Endothelial cell of umbilical vein (primary cell): ENCODE measurements around the gene MVP.

Experiments
- CTCF ChIP-seq, 2 donors: IDR thresholded peaks; 1 replicate in 1 of 2; 2 replicates in 1 of 2; pipeline ENCODE4 v1.5.1; 2011; ENCODE audit warnings: low read length in 2 of 2, mild to moderate bottlenecking in 2 of 2, moderate library complexity in 2 of 2, control low read depth in 1 of 2, inconsistent platforms in 1 of 2, low read depth in 1 of 2; ENCODE audit not compliant: insufficient read depth in 1 of 2; ENCODE audit errors: extremely low read depth in 1 of 2
- EZH2 ChIP-seq: IDR thresholded peaks from 2 replicates; pipeline ENCODE4 v1.6.1; 2012; ENCODE audit warnings: borderline replicate concordance, low read depth, mild to moderate bottlenecking, moderate library complexity, low read length, inconsistent platforms; ENCODE audit not compliant: severe bottlenecking
- FOS ChIP-seq: IDR thresholded peaks from 2 replicates; pipeline ENCODE4 v1.6.1; 2011; ENCODE audit warnings: mild to moderate bottlenecking, low read length, moderate library complexity, borderline replicate concordance; ENCODE audit not compliant: insufficient read depth
- GATA2 ChIP-seq: IDR thresholded peaks from 2 replicates; pipeline ENCODE4 v1.7.0; 2011; ENCODE audit warnings: low read depth, mild to moderate bottlenecking, moderate library complexity, mixed read lengths, low read length; ENCODE audit not compliant: insufficient read length, insufficient read depth
- JUN ChIP-seq: IDR thresholded peaks from 2 replicates; pipeline ENCODE4 v1.6.1; 2011; ENCODE audit warnings: borderline replicate concordance, low read depth; ENCODE audit not compliant: insufficient read length, insufficient read depth
- MYC ChIP-seq: IDR thresholded peaks from one replicate; pipeline ENCODE4 v1.6.1; 2011; ENCODE audit warnings: mild to moderate bottlenecking, low read depth, low read length
- POLR2A ChIP-seq: IDR thresholded peaks from 2 replicates; pipeline ENCODE4 v1.6.1; 2012; ENCODE audit warnings: low read depth, mild to moderate bottlenecking, control low read depth, low read length
- POLR2AphosphoS5 ChIP-seq: IDR thresholded peaks from 2 replicates; pipeline ENCODE4 v1.6.1; 2012; ENCODE audit warnings: low read depth, mild to moderate bottlenecking, control low read depth, low read length, moderate library complexity; ENCODE audit not compliant: insufficient read depth
- TF ChIP-seq, protein P1 (sequence below): IDR thresholded peaks from 2 replicates; pipeline ENCODE4 v1.6.1; 2011; ENCODE audit not compliant: insufficient read depth, insufficient read length

- TF ChIP-seq MYC (peak; percentile 19), CTCF (IDR thresholded peaks at IDR 0.05; ENCODE audit: extremely low read depth in 1 of 2, insufficient read depth in 1 of 2, low read depth in 1 of 2, low read length in 2 of 2) (peak in 1 of 2 donors; percentile 21), POLR2AphosphoS5 (no peak), POLR2A (peak; percentile 39), JUN (no peak), EZH2 (no peak), FOS (no peak), GATA2 (no peak)
- TF ChIP-seq, protein P1, sequence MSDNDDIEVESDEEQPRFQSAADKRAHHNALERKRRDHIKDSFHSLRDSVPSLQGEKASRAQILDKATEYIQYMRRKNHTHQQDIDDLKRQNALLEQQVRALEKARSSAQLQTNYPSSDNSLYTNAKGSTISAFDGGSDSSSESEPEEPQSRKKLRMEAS: no peak
These were observed 3.4 kb upstream of the MVP start for GRCh38 chr16:29816694-29817441.
